CD4-positive, alpha-beta T cell treated with Interleukin-15 for 4 hours (primary cell): ENCODE results near the gene TENT5A.

ENCODE experiments used
- DNase-seq: peaks from one replicate; pipeline ENCODE4 v3.0.0-alpha.2; 2020; ENCODE audit warnings: low spot score

The TENT5A gene

DNA sequence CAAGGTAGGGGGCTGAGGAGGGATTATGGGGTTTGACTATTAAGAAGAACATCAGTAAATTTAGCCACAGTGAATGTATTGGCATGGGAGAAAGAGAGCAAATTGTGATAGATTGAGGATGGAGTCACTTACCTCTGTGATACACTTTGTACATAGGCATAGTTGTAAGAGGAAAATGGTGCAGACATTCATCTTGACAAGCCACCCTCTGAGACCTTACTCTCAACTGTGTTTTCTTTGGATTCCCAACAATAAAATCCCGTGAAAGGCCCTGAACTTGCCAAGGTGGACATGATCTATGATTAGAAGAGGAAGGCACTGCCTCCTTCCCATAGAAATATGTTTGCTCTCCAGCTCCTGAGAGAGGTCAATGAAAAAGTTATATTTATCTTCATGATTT lies 18.6 kb upstream of the TENT5A start:
- DNase-seq: no peak

DNA sequence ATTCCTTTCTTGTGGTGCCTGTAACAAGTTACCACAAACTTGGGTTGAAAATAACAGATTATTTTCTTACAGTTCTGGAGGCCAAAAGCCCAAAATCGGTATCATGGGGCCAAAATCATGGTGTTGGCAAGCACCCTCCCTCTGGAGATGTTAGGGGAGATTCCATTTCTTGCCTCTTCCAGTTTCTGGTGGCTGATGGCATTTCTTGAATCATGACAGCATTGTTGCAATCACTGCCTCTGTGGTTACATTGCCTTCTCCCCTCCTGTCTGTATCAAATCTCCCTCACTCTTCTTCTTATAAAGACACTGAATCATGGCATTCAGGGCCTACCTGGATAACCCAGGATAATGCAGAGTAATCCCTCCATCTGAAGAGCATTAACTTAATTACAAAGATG lies 17.9 kb upstream of the TENT5A start:
- DNase-seq: no peak

DNA sequence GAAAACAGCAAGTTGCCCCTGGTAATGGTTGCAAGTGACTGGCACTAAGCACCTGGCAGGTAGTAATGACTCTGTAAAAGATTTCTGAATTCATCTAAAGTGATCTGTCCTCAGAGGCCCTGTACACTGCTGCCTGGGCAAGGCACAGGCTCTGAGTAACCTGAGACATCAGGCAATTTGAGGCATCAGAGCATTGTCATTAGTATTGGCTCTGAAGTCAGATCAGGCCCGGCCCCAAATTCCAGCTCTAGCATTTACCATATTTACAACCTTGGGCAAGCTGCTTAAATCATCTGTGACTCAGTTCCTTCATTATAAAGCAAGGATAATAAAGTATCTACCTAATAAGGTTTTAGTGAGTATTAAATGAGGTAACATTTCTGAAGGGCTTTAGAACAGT lies 17.3 kb upstream of the TENT5A start:
- DNase-seq: no peak

DNA sequence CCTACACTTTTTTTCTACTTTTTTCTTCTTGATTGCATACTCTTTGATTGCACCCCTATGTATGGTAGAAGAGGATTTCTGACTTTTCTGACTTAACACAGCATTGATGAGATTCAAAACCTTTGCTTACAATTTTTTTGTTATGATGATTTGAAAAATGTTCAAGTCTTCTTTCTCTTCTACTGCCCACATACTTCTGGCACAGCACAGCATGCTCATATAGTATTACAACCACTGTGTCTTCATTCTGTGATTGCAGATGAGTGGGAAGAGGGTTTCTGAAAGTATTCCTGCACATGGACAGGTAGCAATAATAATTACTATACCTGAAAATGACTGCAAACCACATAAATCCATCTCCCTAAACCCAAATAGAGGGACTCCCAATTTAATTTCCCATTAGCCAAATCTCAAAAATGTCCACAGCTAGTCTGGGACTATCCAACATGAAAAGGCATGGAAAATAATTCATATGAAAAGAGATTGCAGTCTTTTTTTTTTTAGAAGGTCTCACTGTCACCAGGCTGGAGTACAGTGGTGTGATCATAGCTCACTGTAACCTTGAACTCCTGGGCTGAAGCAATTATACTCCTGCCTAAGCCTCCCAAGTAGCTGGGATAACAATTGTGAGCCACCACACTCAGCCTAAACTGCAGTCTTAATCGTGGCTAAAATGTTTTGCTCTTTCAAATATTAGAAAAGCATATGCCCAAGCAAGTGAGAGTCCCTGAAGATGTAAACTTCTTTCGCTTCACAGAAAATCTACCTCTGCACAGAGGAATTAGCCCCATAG lies 15.9 kb upstream of the TENT5A start:
- DNase-seq: no peak

DNA sequence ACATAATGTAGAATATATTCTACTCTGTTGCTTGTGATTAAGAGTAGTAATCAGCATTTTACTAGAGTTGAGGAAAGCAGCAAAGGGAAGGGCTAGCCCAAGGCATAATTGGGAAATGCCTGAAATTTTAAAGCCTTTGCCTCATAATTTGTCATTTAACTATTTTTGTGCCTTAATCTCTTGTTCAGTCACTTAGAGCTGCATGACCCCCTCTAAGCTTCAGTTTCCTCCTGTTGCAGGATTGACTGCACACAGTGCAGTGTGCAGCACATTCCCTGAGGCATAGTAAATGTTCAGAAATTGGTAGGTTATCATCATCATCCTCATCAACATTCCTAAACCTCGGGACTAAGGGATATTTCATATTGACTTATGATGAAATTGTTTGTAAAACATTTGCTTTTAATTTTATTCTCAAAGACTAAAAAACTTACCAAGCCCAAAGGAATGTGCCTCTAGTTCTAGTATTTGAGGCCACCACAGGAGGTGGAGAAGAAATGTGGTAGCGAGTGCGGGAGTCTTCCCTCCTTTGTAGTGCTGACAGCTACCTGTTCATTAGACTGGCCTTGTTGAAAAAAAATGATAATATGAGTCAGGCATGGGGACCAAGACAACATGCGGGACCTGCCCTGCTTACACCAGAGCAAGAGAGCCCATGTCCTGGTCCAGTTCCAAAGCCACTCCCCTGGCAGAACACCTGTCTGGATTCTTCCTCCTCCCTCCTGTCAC lies 14.8 kb upstream of the TENT5A start:
- no peak for DNase-seq

DNA sequence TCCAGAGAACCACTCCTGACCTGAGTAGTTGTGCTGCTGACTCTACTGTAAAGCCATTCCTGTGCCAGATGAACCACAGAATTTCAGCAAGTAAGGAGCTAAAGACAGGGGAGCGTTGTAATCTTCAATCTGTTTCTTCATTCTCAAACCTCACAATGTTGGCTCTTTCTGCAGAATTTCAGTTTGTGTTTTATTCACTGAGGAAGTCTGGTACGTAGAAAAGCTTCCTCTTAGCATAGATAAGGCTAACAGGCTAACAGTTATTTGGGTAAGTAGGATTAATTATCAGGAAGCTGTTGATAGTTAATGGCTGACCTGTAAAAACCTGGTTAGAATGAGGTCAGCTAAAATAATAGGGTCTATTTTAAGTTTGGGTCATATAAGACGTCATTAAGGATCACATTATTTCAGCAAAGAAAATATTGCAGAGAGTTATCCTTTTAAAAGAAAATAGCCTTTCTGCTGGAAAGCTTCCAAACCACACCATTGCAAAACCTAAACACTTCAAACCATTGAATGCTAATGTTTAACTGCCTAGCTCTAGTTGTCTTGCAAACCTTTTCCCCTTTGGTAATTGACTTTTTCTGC lies 14.1 kb upstream of the TENT5A start:
- no peak for DNase-seq

DNA sequence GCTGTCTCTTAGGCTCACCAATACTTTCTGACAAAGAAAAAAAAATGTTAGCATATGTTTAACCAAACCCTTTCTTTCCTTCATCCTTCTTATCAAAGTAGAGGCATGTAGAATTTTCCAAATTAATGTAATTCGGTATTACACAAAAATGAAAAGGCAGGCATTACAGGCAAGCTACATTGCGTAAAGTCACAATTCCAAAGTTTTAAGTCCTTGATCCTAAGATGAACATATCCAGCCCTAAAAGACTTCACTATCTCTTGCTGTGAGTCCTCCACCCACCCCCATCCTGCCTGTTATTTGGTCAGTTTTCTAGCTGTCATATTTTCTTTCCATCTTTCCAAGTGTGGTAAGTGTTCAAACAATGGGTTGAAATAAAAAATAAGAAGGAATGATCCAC lies 12.1 kb upstream of the TENT5A start:
- DNase-seq: no peak

DNA sequence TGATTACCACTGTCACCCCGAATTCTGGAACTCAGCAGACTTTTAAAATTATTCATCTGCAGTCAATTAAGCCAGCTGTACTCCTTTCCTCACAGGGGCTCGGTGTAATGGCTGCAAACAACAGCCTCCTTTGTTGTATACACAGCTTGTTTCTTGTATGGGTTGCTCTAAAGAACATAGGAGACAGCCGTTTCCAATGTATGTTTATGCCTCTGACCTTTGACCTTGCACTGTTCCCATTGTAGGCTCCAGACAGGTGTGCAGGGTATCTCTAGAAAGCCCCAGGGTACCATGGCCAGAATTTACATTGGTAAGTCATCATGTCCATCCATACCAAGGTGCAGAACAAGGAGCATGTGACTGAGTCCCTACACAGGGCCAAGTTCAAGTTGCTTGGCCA lies 11.5 kb upstream of the TENT5A start:
- DNase-seq: no peak

DNA sequence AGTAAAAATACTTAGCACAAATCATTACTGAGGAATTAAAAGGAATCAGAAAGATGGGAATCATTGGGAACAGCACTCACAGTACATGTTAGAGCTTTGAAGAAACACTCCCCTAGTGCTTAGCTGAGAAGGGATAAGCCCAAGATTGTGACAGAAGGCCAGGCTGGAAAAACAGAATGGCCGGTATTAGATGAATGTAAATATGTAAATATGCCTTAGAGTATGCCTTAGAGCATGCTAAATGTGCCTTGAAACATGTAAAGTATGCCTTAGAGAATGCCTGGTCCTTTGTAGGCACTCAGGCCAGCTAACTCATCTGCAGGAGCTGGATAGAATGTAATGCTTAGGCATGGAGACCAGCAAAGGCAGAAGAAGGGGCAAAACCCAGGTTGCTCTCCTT lies 10.6 kb upstream of the TENT5A start:
- DNase-seq: no peak

DNA sequence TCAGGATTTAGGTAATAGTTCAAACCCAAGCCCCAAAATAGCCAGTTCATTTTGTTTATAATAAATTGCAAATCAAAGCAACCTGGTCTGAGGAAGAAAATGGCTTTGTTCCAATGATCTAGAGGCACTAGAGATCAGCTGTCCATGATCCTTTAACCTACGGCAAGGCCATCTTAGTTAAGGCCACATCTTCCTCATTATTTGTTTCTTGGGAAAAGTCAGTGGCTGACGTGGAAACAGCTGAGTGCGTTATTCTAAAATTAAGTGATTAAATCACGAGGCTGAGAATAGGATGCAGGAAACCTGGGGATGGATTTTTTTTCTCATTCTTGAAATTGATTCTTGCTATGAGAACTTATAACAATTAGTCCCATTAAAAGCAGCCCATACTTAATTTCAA lies 10.1 kb upstream of the TENT5A start:
- no peak for DNase-seq

DNA sequence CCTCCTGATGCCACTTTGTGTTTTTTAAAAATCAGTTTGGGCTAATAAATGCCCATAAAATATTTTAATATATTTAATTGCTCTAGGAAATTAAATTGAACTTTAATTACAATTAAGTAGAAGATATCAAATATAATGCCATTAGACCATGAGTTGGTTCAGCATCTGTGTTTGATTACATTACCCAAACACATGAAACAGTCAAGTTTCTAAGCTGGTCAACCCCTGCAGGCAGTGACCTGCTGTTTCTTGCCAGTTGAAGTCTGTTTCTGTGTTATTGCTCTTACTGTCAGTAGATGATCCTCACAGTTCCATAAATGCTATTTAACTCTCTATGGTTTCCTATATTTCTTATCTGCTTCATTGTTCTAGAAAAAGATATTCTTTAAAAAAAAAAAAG lies 9.7 kb upstream of the TENT5A start:
- DNase-seq: no peak

DNA sequence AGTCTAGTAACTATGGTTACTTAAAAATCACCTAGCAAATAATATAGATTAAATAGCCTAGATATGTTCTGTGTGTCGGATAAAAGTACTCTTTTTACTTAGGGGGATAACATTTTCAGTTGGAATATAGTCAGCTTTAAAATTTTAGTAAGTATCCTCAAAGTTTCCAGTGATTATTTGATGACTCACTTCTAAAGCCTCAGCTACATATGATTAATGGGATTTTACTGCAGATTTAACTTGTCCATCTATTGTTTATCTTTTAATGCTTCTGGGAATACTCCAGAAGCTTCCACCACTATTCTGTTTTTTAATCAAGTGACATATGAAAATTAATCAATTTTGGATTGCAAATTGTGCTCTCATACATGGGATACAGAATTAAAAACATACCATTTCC lies 8.7 kb upstream of the TENT5A start:
- DNase-seq: no peak

DNA sequence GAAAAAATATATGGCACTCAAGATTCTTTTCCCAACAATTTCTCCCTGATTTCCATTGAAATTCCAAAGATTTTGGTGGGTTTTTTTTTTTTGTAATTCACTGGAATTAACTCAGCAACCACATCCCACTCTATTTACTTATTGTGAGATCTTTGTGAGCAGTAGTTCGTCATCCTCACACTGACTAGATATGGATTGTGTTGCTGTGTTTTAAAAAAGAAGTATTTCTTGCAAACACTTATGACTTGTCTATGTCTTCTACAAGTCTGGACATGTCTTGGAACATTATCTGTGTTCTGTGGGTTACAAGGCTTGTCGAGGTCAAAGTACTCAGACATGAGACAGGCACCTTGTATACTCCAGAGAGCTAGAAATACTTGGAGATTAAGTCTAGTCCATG lies 7.3 kb upstream of the TENT5A start:
- no peak for DNase-seq

DNA sequence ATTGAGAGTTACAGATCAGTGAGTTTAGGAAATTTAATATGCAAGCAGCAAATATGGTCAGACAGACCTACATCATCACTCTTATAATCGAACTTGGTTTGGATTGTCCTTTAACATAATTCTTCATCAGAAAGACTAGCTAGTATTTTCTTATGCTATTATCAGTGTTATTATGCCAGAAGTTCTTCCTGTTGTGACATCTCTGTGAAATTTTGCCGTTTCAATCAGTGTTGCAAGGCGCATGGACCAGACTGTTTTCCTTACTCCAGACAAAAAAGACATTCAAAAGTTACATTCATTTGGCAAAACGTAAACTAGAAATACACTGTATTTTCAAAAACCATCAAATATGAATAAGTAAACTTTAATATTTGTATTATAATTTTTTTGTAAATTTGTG lies 5.7 kb upstream of the TENT5A start:
- no peak for DNase-seq

DNA sequence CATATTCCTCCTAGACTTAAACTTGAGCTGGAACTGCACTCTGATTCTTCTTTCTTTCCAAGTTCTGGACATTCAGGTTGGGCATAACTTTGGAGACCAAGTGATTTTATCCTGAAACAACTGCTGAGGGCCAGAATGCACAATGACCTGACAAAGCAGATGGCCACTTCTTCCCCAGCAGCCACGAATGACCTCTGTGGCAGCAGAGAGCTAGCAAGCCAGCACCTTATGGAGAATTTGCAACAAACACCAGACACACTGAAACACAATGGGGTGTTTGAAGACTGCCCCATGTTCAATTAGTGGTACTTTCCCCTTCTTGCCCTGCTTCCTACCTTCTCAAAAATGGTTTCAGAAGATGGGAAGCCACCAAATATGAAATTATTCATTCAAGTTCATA lies 4.2 kb upstream of the TENT5A start:
- DNase-seq: no peak

DNA sequence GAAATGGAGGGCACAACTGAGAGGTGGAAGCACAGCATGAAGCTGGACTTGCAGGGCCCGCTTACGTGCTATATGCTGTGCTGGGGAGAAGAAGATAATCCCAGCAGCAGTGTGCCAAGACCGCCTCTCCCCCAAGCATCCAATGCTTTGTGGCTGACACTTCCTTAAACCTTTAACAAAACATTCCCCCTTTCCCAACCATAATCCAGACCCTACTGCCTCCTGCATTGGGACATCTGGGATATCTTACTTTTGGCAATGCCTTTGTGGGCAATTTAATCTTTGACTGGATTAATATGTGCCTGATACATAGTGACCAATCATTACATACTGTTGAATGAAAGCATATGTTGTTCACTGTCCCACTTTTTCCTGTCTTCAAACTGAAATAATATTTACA lies 3.1 kb upstream of the TENT5A start:
- no peak for DNase-seq

DNA sequence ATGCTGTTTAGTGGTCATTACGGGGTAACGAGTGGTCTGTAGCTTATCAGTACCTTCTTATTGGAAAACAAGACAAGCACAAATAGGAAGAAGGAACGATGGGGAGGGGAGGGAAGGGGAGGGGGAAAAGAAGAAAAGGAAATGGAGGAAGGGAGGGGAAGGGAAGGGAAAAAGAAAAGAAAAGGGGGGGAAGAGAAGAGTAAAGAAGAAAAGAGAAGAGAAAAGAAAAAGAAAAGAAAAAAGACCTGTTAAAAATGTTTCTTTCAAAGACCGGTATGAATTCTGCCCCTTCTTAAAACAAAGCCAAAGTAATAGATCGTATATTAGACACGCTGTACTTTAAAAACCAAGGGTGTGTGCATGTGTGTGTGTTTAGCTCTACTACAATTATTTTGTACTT lies 2.4 kb upstream of the TENT5A start:
- DNase-seq: no peak

DNA sequence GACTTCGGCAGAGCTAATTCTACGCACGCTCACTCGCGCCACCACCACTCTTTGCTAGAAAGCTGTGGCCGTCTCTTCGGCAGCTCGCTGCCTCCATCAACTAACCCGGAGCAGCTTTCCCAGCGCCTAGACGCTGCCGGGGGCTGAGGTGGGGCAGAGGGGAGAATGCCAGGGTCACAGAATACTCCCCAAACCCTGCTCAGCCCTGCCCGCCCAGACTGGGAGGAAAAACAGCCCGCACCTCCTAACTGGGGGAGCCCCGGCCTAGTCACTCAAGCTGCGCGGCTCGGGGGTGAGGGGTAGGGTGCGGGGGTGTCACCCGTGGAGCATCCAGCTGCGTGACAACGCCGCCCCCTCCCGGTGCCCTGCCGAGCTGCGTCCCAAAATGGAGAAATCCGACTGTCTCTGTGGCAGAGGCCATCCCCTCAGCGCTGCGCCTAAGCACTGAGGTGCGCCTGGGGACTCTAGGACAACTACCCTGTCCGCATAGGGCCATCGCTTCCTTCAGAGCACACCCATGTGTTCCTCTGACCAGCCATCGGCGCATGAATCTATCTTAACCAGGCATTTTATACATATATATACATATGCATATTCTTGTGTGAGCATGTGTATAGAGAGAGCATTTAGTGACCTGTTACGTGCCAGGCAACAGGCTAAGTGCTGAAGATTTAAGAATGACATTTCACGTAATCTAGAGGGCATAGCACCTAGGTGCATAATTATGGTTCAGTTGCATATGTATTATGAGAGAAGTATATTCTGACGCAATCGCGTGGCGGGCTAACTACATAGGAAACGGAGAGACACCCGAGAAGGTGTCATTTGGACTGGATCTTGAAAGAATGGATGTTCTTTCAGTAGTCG lies 1.5 kb upstream of the TENT5A start:
- peak; percentile 82 for DNase-seq

DNA sequence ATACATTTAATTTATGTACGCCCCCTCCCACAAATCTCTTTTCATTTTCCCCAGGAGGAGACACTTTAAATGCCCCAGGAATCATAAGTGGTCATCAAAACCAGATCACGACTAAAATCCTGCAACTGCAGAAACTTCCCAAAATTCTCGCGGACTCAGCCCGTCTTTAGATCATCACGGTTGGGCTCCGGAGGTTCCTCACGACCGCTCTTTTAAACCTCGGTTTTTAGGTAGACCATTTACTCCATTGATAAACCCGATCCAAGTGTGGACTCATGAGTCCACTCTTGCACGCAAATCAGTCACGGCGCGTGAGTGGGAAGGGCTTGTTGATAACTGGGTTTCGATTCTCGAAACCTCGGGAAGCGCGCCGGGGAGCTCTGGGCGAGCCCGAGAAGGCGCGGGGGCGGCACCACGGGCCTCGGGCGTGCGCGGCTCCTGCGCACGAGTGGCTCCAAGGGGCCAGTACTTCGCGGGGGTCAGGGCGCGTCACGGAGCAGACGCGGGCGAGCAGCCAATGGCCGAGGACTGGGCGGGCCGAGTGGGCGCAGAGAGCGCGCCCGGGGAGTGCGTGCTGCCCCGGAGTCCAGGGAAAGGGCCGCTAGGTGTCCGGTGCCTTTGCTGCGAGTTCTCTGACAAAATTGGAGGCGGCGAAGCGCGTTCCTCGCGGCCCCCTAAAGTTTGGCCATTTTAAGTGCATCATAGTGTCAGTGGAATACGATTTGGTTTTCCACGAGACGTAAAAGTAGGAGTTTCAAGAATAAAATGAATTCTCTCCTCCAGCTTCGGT lies 635 bp upstream of the TENT5A start:
- DNase-seq: peak; percentile 68

DNA sequence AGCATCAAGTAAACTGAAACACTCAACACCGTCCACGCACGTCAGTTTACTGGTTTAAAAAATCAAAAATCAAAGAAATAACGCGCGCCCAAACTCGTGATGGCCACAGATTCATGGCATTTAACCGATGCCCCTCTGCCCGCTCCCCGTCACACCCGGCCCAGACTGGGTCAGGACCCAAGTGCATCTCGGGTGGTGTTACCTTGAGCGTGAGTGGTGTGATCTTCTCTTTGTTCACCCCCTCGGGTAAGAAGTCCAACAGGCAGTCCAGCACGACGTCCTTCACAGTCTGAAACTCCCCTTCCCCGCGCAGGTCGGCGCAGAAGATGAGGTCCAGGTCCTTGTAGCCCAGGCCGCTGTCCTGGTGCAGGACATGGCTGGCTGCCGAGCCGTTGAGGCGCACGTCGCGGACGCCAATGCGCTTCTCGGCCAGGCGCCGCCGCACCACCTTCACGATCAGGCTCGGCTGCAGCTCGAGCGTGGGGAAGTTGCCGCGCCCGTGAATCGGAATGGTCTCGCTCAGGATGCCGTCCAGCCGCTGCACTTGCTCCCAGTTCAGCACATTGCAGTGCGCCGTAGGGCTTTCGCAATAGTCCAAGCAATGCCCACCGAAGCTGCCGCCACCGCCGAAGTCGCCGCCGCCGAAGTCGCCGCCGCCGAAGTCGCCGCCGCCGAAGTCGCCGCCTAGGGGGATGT lies 945 bp downstream of the TENT5A start:
- DNase-seq: peak; percentile 7
